Stimulated activated CD4-positive, alpha-beta T cell treated with anti-CD3 and anti-CD28 coated beads, Interleukin-2, amount 100 ng/mL, for 4 hours (primary cell): ENCODE results near the gene FAM107B.
"Not testable (repeated sequence)": the region's sequence is repeated elsewhere in the genome, so short reads cannot be mapped to it uniquely, and the experiment has no call there.

Experiments
- DNase-seq: peaks from one replicate; pipeline ENCODE4 v3.0.0-alpha.2; 2020; ENCODE audit warnings: low read depth

FAM107B gene

GRCh38 chr10:14692344-14693076 lies 82.2 kb downstream of the FAM107B start:
- no peak for DNase-seq

GRCh38 chr10:14691359-14691758 lies 83.3 kb downstream of the FAM107B start:
- DNase-seq, result no peak

- DNase-seq, result no peak
These were observed 86.1 kb downstream of the FAM107B start for GRCh38 chr10:14688606-14689005.

- not testable (repeated sequence) for DNase-seq
These were observed 86.5 kb downstream of the FAM107B start for GRCh38 chr10:14688189-14688588.

GRCh38 chr10:14687340-14687739 lies 87.4 kb downstream of the FAM107B start:
- no peak for DNase-seq

- DNase-seq, result no peak
These were observed 88.3 kb downstream of the FAM107B start for GRCh38 chr10:14686356-14686755.

- no peak for DNase-seq
These were observed 90.3 kb downstream of the FAM107B start for GRCh38 chr10:14684354-14684753.

GRCh38 chr10:14683256-14683655 lies 91.4 kb downstream of the FAM107B start:
- no peak for DNase-seq

- DNase-seq, result no peak
These were observed 92.9 kb downstream of the FAM107B start for GRCh38 chr10:14681802-14682201.

- DNase-seq, result no peak
These were observed 93.4 kb downstream of the FAM107B start for GRCh38 chr10:14681305-14681704.

GRCh38 chr10:14678637-14679036 lies 96.1 kb downstream of the FAM107B start:
- DNase-seq, result no peak

GRCh38 chr10:14676732-14677131 lies 98.0 kb downstream of the FAM107B start:
- DNase-seq, result no peak

- DNase-seq, result no peak
These were observed 100.2 kb downstream of the FAM107B start for GRCh38 chr10:14674376-14675050.

- no peak for DNase-seq
These were observed 101.4 kb downstream of the FAM107B start for GRCh38 chr10:14673189-14673861.

GRCh38 chr10:14671386-14671831 lies 103.3 kb downstream of the FAM107B start:
- no peak for DNase-seq

- DNase-seq, result no peak
These were observed 104.0 kb downstream of the FAM107B start for GRCh38 chr10:14670551-14671240.

- DNase-seq, result no peak
These were observed 105.1 kb downstream of the FAM107B start for GRCh38 chr10:14669576-14669975.

GRCh38 chr10:14667781-14668180 lies 106.9 kb downstream of the FAM107B start:
- DNase-seq, result no peak

- no peak for DNase-seq
These were observed 107.4 kb downstream of the FAM107B start for GRCh38 chr10:14667280-14667679.

- DNase-seq, result no peak
These were observed 108.5 kb downstream of the FAM107B start for GRCh38 chr10:14665865-14666857.

GRCh38 chr10:14665304-14665703 lies 109.4 kb downstream of the FAM107B start:
- DNase-seq, result no peak
